Posterior vena cava (tissue), 2 donors: Measurements from ENCODE around the gene BRD1. TPM values are rescaled to one million over a fixed set of nuclear protein-coding genes. Genes with fewer than 3 reads are reported as not detected.

Experiments used
- DNase-seq: peaks from one replicate; pipeline ENCODE4 v3.0.0-alpha.2; 2020; ENCODE audit warnings: low spot score
- intact Hi-C, 2 donors: fragments of 100-400 bp; cut with DNase I; formaldehyde crosslinking; loops; one replicate each; pipeline versions ENCODE4 v1.14.1 to v1.14.2; 2022 to 2023
- total RNA-seq, 2 donors: library from RNA; stranded (reverse); fragmentation: NEBNext Ultra II Directional; extraction: Animal tissue kit (Norgen Biotek cat#: 25700); gene quantifications; one replicate each; pipeline ENCODE4 v1.2.1, GENCODE V29; 2021
- donor health status: DM: yes; HTN: yes; CAD: no.
- donor health status: DM: yes; HTN: yes; CAD: no.

BRD1 gene
- total RNA-seq, 2 donors from 2014 or later: 20.8 to 21.7 TPM

DNA sequence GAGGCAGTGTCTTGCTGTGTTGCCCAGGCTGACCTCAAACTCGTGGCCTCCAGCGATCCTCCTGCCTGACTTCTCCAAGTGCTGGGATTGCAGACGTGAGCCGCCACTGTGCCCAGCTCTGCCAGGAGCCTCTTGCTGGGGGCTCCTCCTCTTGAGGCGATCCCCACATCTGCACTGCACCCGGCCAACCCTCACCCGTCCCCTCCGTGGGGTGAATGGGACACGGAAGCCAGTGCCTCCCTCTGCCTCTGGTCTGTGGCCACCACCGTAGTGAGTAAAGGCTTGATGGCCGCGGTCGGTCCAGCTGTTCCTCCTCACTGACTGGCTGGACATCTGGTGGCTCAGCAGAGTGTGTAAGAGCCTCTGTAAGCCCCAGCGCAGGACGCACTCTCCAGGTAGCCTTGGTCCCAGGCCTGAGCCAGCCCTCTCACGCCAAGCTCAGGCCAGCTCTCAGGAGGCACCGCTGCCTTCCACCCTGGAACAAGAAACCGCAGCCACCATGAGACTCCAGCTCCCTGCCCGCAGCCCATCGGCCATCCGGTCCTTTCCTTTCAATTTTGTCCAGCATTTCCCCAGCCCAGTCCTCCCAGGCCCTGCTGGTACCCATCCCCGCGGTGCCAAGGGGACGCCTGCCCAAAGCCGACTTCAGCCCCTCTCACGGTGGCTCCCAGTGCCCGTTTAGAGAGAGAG is 100.3 kb downstream of the BRD1 start:
- intact Hi-C loops: no loop called here
- DNase-seq: peak; percentile 64

- intact Hi-C loops: no loop called here
- peak; percentile 64 for DNase-seq
These were observed 101.0 kb downstream of the BRD1 start for GRCh38 chr22:49726701-49727101.

- intact Hi-C loops: no loop called here
- peak; percentile 41 for DNase-seq
These were observed 101.5 kb downstream of the BRD1 start for GRCh38 chr22:49726022-49726681.

DNA sequence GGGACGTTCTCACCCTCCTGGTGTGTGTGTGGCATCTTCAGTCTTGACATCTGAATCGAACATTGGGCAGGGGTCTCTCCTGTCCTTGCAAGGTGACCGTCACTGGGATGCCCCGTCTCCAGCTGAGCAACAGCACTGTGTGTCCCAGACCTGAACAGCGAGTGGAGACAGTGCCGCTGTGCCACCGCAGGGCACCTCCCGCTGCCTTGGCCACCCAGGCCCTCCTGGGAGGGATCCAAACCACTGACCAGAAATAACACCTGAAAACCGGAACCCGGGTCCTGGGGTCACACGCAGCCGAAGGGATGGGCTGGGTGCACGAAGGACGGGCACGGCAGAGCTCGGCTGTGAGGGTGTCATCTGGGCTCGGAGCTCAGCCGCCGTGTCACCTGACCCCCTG is 102.2 kb downstream of the BRD1 start:
- intact Hi-C loops: no loop called here
- DNase-seq: no peak

GRCh38 chr22:49724893-49725489 is 102.7 kb downstream of the BRD1 start:
- peak; percentile 89 for DNase-seq
- intact Hi-C loops: no loop called here

- intact Hi-C loops: no loop called here
These were observed 103.4 kb downstream of the BRD1 start for GRCh38 chr22:49724030-49724892.

DNA sequence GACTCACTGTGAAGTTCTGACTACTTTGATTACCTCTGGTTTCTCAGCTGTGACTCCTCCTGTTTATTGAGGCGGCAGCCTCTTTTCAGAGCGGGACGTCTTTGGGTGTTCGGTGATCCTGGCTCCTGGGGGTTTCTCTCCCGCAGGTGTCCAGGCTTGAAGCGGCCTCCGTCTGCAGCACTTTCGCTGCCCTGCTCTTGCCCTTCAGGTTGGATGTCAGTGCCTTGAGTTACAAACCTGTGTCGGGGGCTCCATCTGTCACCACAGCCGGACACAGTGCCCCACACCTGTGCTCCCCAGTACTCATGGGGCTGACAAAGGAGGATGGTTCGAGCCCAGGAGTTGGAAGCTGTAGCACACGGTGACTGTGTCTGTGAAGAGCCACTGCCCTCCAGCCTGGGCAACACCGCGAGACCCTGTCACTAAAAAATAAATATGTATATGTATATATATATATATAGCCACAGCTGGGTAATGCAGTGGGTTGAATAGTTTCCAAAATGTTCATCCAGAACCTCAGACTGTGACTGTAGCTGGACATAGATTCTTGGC is 104.1 kb downstream of the BRD1 start:
- no peak for DNase-seq
- intact Hi-C loops: no loop called here

More at GRCh38 chr22:49724030-49724892, 103.4 kb downstream of the BRD1 start:
- peak; percentile 80 for DNase-seq

Other genes with a start within 250 kb of the BRD1 start
- gene ZBED4, start 26.0 kb upstream of the BRD1 start, total RNA-seq: 1 to 10 TPM; 7.3 to 8.5 TPM
- 10 to 100 TPM in 1 of 2 donors, 1 to 10 TPM in 1; 8.9 to 11.7 TPM for gene ALG12, start 90.6 kb upstream of the BRD1 start, total RNA-seq
- gene CRELD2, start 90.8 kb upstream of the BRD1 start, total RNA-seq: 10 to 100 TPM; 27.5 to 45.4 TPM
- gene PIM3, start 132.9 kb upstream of the BRD1 start, total RNA-seq: 10 to 100 TPM; 29.9 to 37.2 TPM
- not detected for gene IL17REL, start 184.9 kb upstream of the BRD1 start, total RNA-seq
- gene TTLL8, start 230.4 kb upstream of the BRD1 start, total RNA-seq: not detected